Epithelial cell of prostate (primary cell): ENCODE data around the gene ABHD12.
A peak's percentile ranks its signal among the peaks of the same experiment; 100 is the strongest.

Source experiments
- DNase-seq: peaks from one replicate; pipeline ENCODE4 v3.0.0-alpha.2; 2011; ENCODE audit warnings: low read depth, low spot score
- H3K27ac ChIP-seq: fragments of 450-650 bp; 2 replicates; pipeline ENCODE4 v1.5.1; 2017; ENCODE audit warnings: mild to moderate bottlenecking

ABHD12 gene

DNA sequence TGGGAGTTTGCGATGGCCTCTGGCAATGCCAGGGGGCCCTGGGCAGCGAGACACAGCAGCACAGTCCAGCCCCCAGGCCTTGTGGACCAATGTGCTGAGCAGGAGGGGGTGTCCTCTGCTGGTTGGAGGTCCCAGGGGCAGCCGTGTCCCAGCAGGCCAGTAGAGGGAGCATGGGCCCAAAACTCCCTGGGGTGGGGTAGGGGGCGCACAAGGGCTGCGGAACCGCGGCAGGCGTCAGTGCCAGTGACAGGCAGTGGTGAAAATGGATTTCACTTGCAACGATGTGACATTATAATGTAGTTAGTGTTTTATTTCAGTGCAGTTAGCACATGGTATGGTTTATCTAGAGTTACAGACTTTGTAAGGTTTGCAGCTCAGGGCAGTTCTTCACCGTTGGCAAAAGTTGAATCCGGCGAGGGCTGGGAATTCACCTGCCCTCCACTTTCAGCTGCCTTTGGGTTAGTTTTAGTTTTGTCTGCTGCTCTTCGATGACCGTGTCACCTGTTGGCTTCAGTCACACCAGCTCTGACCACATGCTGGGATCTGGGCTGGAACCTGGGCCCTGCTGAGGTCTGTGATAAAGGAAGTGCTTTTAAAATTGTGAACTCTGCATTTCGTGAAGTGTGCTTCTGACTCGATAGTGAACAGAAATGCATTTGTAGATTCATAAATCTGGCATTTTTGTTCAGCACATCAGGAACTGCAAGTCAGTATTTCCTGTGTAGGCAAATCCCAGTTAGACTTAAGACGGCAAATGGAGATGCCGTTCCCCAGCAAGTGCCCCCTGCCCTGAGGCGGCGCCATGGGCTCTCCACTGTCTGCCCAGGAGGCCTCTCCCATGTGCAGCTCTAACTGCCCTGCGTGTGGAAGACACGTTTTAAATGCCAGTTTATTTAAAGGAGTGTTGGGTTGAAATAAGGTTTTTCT lies 95.9 kb downstream of the ABHD12 start:
- DNase-seq: no peak
- peak overlapping the region; percentile 86 for H3K27ac ChIP-seq

DNA sequence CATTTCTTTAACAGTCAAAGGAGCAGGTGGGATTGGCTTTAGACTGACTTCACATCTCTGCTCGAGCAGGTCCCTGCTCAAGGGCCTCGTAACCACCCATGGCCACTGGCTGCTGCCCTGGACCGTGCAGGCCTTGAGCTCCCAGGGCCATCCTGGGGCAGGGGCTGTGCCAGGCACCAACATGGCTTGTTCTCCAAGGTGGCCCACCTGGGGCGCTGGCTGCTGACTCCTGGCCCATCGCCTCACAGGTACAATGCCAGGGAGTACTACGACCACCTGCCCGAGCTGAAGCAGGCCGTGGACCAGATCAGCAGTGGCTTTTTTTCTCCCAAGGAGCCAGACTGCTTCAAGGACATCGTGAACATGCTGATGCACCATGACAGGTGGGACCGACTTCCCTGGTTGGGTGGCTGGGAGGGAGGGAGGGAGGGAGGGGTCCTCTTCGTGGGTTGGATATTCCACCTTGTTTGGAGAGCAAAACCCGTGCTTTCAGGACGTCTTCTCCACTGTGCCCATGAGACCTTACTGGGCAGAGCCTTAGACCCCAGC lies 96.7 kb downstream of the ABHD12 start:
- DNase-seq: no peak
- peak overlapping the region; percentile 86 for H3K27ac ChIP-seq

GRCh38 chr20:25293507-25293906 lies 97.1 kb downstream of the ABHD12 start:
- no peak for DNase-seq
- peak overlapping the region; percentile 86 for H3K27ac ChIP-seq

DNA sequence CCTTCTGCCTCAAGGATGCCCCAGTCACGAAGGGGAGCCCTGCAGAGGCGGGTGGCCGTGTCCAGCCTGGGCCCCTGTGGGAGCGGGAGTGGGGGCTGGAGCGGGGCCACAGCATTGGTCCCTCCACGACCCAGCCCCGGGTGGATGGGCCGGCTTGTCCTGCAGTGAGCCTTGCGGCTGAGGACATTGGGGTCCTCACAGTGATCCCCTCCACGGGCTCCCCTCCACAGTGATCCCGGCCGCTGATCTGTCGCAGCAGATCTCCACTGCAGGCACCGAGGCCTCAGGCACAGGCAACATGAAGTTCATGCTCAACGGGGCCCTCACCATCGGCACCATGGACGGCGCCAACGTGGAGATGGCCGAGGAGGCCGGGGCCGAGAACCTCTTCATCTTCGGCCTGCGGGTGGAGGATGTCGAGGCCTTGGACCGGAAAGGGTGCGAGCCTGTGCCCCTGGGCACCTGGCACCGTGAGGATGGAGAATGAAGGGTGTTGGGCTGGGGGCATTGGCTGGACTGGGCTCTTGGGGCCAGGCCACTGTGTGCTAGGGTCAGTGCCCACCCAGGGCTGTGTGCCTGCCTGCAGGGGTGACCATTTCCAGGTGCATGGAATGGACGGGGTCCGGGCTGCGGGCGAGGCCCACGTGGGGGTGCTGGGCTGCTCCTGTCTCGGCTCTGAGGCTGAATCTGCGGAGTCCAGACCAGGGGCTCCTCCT lies 98.3 kb downstream of the ABHD12 start:
- no peak for DNase-seq
- peak overlapping the region; percentile 86 for H3K27ac ChIP-seq

- no peak for DNase-seq
- H3K27ac ChIP-seq: peak overlapping the region; percentile 11
These were observed 99.1 kb downstream of the ABHD12 start for GRCh38 chr20:25291432-25292133.

- no peak for DNase-seq
- peak overlapping the region; percentile 11 for H3K27ac ChIP-seq
These were observed 99.8 kb downstream of the ABHD12 start for GRCh38 chr20:25290646-25291431.

GRCh38 chr20:25289886-25290597 lies 100.6 kb downstream of the ABHD12 start:
- no peak for DNase-seq
- H3K27ac ChIP-seq: peak overlapping the region; percentile 32

DNA sequence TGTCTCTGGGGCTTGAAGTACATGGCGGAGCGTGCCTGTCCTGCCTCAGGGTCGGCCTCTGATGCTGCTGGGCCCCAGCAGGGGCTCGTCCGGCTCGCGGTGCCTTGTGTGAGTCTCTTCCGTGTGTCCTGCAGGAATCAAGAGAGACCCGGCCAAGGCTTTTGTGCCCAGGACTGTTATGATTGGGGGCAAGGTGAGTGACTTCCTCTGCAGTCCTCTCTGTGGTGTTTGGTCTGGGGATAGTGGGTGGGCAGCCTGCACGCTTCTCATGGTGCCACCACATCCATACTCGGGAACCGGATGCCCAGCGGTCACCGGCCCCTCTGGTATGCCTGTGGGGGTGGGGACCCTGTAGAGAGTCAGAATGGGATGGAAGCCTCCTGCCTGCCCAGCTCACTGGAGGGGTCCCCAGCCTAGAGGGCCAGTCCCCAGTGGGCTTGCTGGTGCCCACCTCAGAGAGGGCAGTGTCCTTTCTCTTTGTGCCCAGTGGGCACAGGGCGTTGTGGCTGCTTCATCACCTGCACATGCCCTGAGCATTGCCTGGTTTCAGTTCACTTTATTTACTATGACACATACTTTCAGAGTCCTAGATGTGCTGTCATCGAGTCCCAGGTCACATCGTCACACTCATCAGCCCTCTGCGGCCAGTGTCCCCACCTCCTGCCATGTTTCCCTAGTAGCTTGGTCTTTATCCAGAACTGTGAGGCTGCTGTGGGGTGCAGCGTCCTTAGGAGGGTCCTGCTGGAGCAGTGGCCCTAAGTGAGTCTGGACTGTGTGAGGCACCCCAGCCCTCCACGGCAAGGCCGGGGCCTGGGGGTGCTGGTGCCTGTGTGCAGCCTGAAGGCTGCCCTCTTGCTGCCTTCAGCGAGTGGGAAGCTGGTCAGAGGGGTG lies 102.1 kb downstream of the ABHD12 start:
- peak overlapping the region; percentile 32 for H3K27ac ChIP-seq
- DNase-seq: no peak

GRCh38 chr20:25287631-25288290 lies 102.9 kb downstream of the ABHD12 start:
- no peak for DNase-seq
- H3K27ac ChIP-seq: peak overlapping the region; percentile 32

GRCh38 chr20:25286917-25287316 lies 103.7 kb downstream of the ABHD12 start:
- H3K27ac ChIP-seq: no peak overlapping the region
- no peak for DNase-seq

GRCh38 chr20:25285856-25286798 lies 104.5 kb downstream of the ABHD12 start:
- no peak for DNase-seq
- H3K27ac ChIP-seq: no peak overlapping the region

DNA sequence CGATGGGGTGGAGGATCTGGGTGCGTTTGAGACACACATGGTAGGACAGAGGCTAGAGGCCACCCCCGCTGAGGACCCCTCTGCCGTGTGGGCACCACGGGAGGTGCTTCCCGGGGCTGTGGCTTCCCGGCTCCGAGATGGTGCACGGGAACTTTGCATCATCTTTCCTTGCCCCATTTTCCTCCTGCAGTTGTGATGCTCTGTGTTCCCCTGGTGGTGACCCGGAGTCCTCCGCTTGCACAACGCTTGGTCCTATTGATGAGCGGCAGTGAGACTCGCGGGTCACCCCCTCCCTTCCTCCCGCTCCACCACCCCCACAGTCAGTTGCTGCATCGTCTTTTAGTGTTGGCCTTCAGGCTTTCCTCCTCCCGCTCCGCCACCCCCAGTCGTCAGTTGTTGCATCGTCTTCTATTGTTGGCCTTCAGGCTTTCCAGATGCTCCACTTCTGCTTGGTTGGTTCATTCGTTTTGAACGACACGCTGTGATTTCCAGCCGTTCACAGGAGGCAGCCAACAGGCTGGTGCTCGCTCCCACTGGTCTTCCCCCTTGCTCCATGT lies 105.5 kb downstream of the ABHD12 start:
- no peak for DNase-seq
- no peak overlapping the region for H3K27ac ChIP-seq

DNA sequence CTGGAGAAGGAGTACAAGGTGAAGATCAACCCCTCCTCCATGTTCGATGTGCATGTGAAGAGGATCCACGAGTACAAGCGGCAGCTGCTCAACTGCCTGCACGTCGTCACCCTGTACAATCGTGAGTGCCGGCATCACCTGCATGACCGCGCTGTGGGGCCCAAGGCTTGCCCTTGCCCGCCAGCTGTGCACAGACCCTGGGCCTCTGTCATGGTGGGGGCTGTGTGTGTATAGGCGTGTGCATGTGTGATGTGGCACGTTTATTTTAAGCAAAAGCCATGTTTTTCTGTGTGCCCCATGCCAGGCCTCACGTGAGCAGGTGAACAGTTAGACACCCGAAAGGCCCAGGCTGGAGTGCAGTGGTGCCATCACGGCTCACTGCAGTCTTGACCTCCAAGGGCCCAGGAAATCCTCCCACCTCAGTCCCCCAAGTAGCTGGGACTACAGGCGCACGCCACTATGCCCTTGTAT lies 106.5 kb downstream of the ABHD12 start:
- H3K27ac ChIP-seq: no peak overlapping the region
- no peak for DNase-seq

- no peak for DNase-seq
These were observed 107.2 kb downstream of the ABHD12 start for GRCh38 chr20:25283221-25283951.

DNA sequence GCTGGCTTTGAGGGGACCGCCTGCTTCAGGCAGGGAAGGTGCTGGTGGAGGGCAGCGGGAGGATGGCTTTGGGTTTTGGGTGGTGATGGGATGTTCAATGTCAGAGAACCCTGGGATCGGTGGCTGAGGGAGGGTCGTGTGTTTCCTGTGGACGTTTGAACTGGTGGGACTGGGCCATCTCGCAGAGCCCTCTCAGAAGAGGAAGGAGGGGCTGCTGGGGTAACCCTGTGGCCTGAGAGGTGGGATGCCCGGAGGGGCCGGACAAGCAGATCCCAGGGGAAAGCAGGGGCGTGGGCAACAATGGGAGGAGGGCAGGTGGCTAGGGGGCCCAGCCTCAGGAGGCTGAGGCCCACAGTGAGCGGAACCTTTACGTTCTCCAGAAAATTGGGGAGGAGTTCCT lies 107.8 kb downstream of the ABHD12 start:
- no peak for DNase-seq
- peak overlapping the region; percentile 16 for H3K27ac ChIP-seq

More at GRCh38 chr20:25283221-25283951, 107.2 kb downstream of the ABHD12 start:
- H3K27ac ChIP-seq: no peak overlapping the region
